Measurements from ENCODE around the gene PALLD.

PALLD gene

DNA sequence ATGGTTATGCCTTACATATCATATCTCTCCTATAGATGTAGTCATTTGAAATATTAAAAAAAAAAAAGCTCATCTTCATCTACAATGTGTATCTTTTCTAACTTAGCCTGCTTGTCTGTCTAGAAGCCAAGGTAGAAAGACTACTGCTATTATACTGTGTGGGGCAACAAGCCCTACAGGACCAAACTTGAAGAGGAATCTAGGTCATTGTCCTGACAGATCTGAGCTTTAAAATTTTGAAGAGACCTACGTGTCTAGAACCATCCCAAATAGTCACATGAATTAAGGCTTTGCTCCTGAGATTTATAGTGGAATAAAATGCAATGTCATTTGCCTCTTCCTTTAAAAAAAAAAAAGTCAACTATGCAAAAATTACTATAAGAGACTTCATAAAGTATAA, 95.8 kb downstream of the PALLD start:
- H3K9me2 ChIP-seq (ENCODE audit: low read depth, low read length), result no peaks in the 10 kb centered on the region
- H3K79me2 ChIP-seq (ENCODE audit: insufficient read depth, low read length), result no peaks in the 10 kb centered on the region
- no peaks in the 10 kb centered on the region for H3K27me3 ChIP-seq (ENCODE audit: insufficient read depth, low read length)
- no peak overlapping the region for H3K4me2 ChIP-seq (ENCODE audit: low read length)
- H3K9me3 ChIP-seq (ENCODE audit: low read length), result no peaks in the 10 kb centered on the region
- H2AFZ ChIP-seq (ENCODE audit: low read length), result no peak overlapping the region
- H3K36me3 ChIP-seq (ENCODE audit: insufficient read depth, low read length), result no peaks in the 10 kb centered on the region
- no peak overlapping the region for H3K4me3 ChIP-seq (ENCODE audit: low read depth, low read length, poor library complexity, severe bottlenecking)
- no peaks in the 10 kb centered on the region for H3K4me1 ChIP-seq (ENCODE audit: insufficient read depth, low read length, severe bottlenecking)
- H3K27ac ChIP-seq (ENCODE audit: low read depth, low read length, poor library complexity, severe bottlenecking), result no peak overlapping the region
- no peaks in the 10 kb centered on the region for H4K20me1 ChIP-seq (ENCODE audit: insufficient read depth, low read length)
- no peaks in the 10 kb centered on the region for H3F3A ChIP-seq (ENCODE audit: insufficient read depth, low read length)
- H3K9ac ChIP-seq (ENCODE audit: low read length), result no peak overlapping the region
- TF ChIP-seq CTCF (IDR thresholded peaks at IDR 0.05; ENCODE audit: low read length), result no peak
- no peak for TF ChIP-seq EZH2 (IDR thresholded peaks at IDR 0.05; ENCODE audit: borderline replicate concordance, low read length)

GRCh38 chr4:168593399-168593798, 96.5 kb downstream of the PALLD start:
- TF ChIP-seq EZH2 (IDR thresholded peaks at IDR 0.05; ENCODE audit: borderline replicate concordance, low read length) (no peak), CTCF (IDR thresholded peaks at IDR 0.05; ENCODE audit: low read length) (no peak)
- Histone ChIP-seq H3K79me2 (ENCODE audit: insufficient read depth, low read length) (no peaks in the 10 kb centered on the region), H3F3A (ENCODE audit: insufficient read depth, low read length) (no peaks in the 10 kb centered on the region), H3K27me3 (ENCODE audit: insufficient read depth, low read length) (no peaks in the 10 kb centered on the region), H3K36me3 (ENCODE audit: insufficient read depth, low read length) (no peaks in the 10 kb centered on the region), H3K9me2 (ENCODE audit: low read depth, low read length) (no peaks in the 10 kb centered on the region), H4K20me1 (ENCODE audit: insufficient read depth, low read length) (no peaks in the 10 kb centered on the region), H3K9me3 (ENCODE audit: low read length) (no peaks in the 10 kb centered on the region), H3K9ac (ENCODE audit: low read length) (no peak overlapping the region), H2AFZ (ENCODE audit: low read length) (no peak overlapping the region), H3K4me1 (ENCODE audit: insufficient read depth, low read length, severe bottlenecking) (no peaks in the 10 kb centered on the region), H3K4me3 (ENCODE audit: low read depth, low read length, poor library complexity, severe bottlenecking) (no peak overlapping the region), H3K27ac (ENCODE audit: low read depth, low read length, poor library complexity, severe bottlenecking) (no peak overlapping the region), H3K4me2 (ENCODE audit: low read length) (no peak overlapping the region)

- H2AFZ ChIP-seq (ENCODE audit: low read length), result no peak overlapping the region
- H3F3A ChIP-seq (ENCODE audit: insufficient read depth, low read length), result no peaks in the 10 kb centered on the region
- no peak overlapping the region for H3K4me2 ChIP-seq (ENCODE audit: low read length)
- H4K20me1 ChIP-seq (ENCODE audit: insufficient read depth, low read length), result no peaks in the 10 kb centered on the region
- H3K36me3 ChIP-seq (ENCODE audit: insufficient read depth, low read length), result no peaks in the 10 kb centered on the region
- H3K27ac ChIP-seq (ENCODE audit: low read depth, low read length, poor library complexity, severe bottlenecking), result no peak overlapping the region
- no peaks in the 10 kb centered on the region for H3K27me3 ChIP-seq (ENCODE audit: insufficient read depth, low read length)
- no peaks in the 10 kb centered on the region for H3K9me2 ChIP-seq (ENCODE audit: low read depth, low read length)
- H3K4me3 ChIP-seq (ENCODE audit: low read depth, low read length, poor library complexity, severe bottlenecking), result no peak overlapping the region
- H3K9me3 ChIP-seq (ENCODE audit: low read length), result no peaks in the 10 kb centered on the region
- no peaks in the 10 kb centered on the region for H3K4me1 ChIP-seq (ENCODE audit: insufficient read depth, low read length, severe bottlenecking)
- H3K79me2 ChIP-seq (ENCODE audit: insufficient read depth, low read length), result no peaks in the 10 kb centered on the region
- no peak overlapping the region for H3K9ac ChIP-seq (ENCODE audit: low read length)
- TF ChIP-seq CTCF (IDR thresholded peaks at IDR 0.05; ENCODE audit: low read length) (no peak), EZH2 (IDR thresholded peaks at IDR 0.05; ENCODE audit: borderline replicate concordance, low read length) (no peak)
Measured at GRCh38 chr4:168594121-168594520, 97.3 kb downstream of the PALLD start.
